HCT116 (cell line): ENCODE data around the gene RALB. TPM values are rescaled to one million over a fixed set of nuclear protein-coding genes. Genes with fewer than 3 reads are reported as not detected.

Source experiments
- ATAC-seq: fragments of 200-7000 bp; cut with Tn5 transposase; 2 replicates; pipeline ENCODE4 v1.9.1; 2020; ENCODE audit warnings: mild to moderate bottlenecking, moderate library complexity
- BruUV-seq: library from RNA; stranded (reverse); fragments of 400-500 nt; replicated peaks from 2 replicates; lab custom pipeline; 2021; lab: Mats Ljungman, UMichigan
- CTCF ChIA-PET: fragments of 300-600 bp; sonication (Branson Sonifier 250); formaldehyde crosslinking; loops from one replicate; lab custom pipeline; 2021; ENCODE audit warnings: antibody characterized with exemption; lab: Charles Lee
- POLR2A ChIA-PET: fragments of 300-600, 350-600 bp; sonication (Branson Sonifier 250); formaldehyde crosslinking; loops from one replicate; lab custom pipeline; 2021; ENCODE audit warnings: antibody characterized with exemption; lab: Charles Lee
- RAD21 ChIA-PET, 2 experiments: fragments of 300-600 bp; sonication (Branson Sonifier 250); formaldehyde crosslinking; loops; one replicate each; lab custom pipeline; 2023; ENCODE audit warnings: low total read pairs in 2 of 2; ENCODE audit not compliant: uncharacterized antibody in 2 of 2, unreplicated experiment in 2 of 2, low non-redundant PET in 1 of 2; lab: Charles Lee
- DNase-seq: peaks from one replicate; pipeline ENCODE4 v3.0.0-alpha.2; 2010; ENCODE audit warnings: low read depth, low spot score
- H2AFZ ChIP-seq: fragments of 200-600 bp; shearing (Covaris generic), sonication (generic); 2 replicates; pipeline ENCODE4 v1.6.1; 2017; ENCODE audit warnings: low read depth, mixed run types, mixed read lengths, antibody characterized with exemption, low read length; ENCODE audit not compliant: poor library complexity, severe bottlenecking
- H3K27ac ChIP-seq: 2 replicates; pipeline ENCODE4 v1.5.1; 2012; ENCODE audit warnings: low read depth, low read length
- H3K27me3 ChIP-seq: fragments of 200-600 bp; sonication (generic); 2 replicates; pipeline ENCODE4 v1.6.1; 2016; ENCODE audit warnings: mixed run types, low read length, mixed read lengths; ENCODE audit not compliant: insufficient read depth
- H3K36me3 ChIP-seq, 2 experiments: fragments of 200-500 bp in 1 of 2; fragments of 200-600 bp in 1 of 2; sonication (Bioruptor generic) in 1 of 2; sonication (generic) in 1 of 2; 2 replicates each; pipeline versions ENCODE4 v1.5.1 to v1.6.1; 2014 to 2016; ENCODE audit warnings: low read length in 2 of 2, inconsistent platforms in 1 of 2, mixed read lengths in 1 of 2, mixed run types in 1 of 2; ENCODE audit not compliant: insufficient read depth in 2 of 2, control insufficient read depth in 1 of 2
- H3K4me1 ChIP-seq, 2 experiments: fragments of 200-600 bp in 1 of 2; sonication (generic) in 1 of 2; 2 replicates each; pipeline versions ENCODE4 v1.5.1 to v1.6.1; 2012 to 2017; ENCODE audit warnings: low read length in 2 of 2, inconsistent platforms in 1 of 2, mild to moderate bottlenecking in 1 of 2, mixed read lengths in 1 of 2, mixed run types in 1 of 2, moderate library complexity in 1 of 2; ENCODE audit not compliant: insufficient read depth in 2 of 2, control insufficient read depth in 1 of 2
- H3K4me2 ChIP-seq: fragments of 200-600 bp; sonication (generic); 2 replicates; pipeline ENCODE4 v1.6.1; 2017; ENCODE audit warnings: mixed run types, low read length, mixed read lengths
- H3K4me3 ChIP-seq, 2 experiments: fragments of 200-600 bp in 1 of 2; sonication (generic) in 1 of 2; replicated peaks in 1 of 2; 2 replicates each; pipeline ENCODE4 v1.5.1; 2011 to 2016; ENCODE audit warnings: low read length in 2 of 2, control low read depth in 1 of 2, low read depth in 1 of 2, mild to moderate bottlenecking in 1 of 2, mixed read lengths in 1 of 2, mixed run types in 1 of 2
- H3K79me2 ChIP-seq: fragments of 200-600 bp; sonication (generic); 2 replicates; pipeline ENCODE4 v1.6.1; 2017; ENCODE audit warnings: mild to moderate bottlenecking, mixed run types, low read length, moderate library complexity, mixed read lengths; ENCODE audit not compliant: insufficient read depth
- H3K9ac ChIP-seq: fragments of 200-600 bp; sonication (generic); 2 replicates; pipeline ENCODE4 v1.6.1; 2016; ENCODE audit warnings: low read length, mixed read lengths
- H3K9me2 ChIP-seq: fragments of 200-600 bp; sonication (generic), shearing (Covaris generic); 2 replicates; pipeline ENCODE4 v1.6.1; 2017; ENCODE audit warnings: mixed run types, mild to moderate bottlenecking, moderate library complexity; ENCODE audit not compliant: insufficient read depth
- H3K9me3 ChIP-seq, 2 experiments: fragments of 200-500 bp in 1 of 2; fragments of 200-600 bp in 1 of 2; sonication (Bioruptor generic) in 1 of 2; sonication (generic) in 1 of 2; 2 replicates each; pipeline ENCODE4 v1.6.1; 2014 to 2017; ENCODE audit warnings: low read length in 2 of 2, mixed read lengths in 2 of 2, inconsistent platforms in 1 of 2, low read depth in 1 of 2, mild to moderate bottlenecking in 1 of 2, mixed run types in 1 of 2, moderate library complexity in 1 of 2; ENCODE audit not compliant: control insufficient read depth in 1 of 2, insufficient read depth in 1 of 2
- H4K20me1 ChIP-seq: fragments of 200-600 bp; sonication (generic), shearing (Covaris generic); 2 replicates; pipeline ENCODE4 v1.6.1; 2017; ENCODE audit warnings: mixed run types, mild to moderate bottlenecking, moderate library complexity; ENCODE audit not compliant: insufficient read depth
- ATF3 ChIP-seq: IDR thresholded peaks from 2 replicates; pipeline ENCODE4 v1.6.1; 2012
- CBX3 ChIP-seq: IDR thresholded peaks from 2 replicates; pipeline ENCODE4 v1.6.1; 2012; ENCODE audit warnings: low read depth
- CEBPB ChIP-seq: IDR thresholded peaks from 2 replicates; pipeline ENCODE4 v1.6.1; 2012; ENCODE audit warnings: low read depth
- CTCF ChIP-seq, 3 experiments: fragments of 200-600 bp in 1 of 3; sonication (generic) in 1 of 3; IDR thresholded peaks in 2 of 3; conservative IDR thresholded peaks in 1 of 3; 2 replicates each; pipeline ENCODE4 v1.5.1; 2012 to 2017; ENCODE audit warnings: low read depth in 2 of 3, low read length in 2 of 3, antibody characterized with exemption in 1 of 3, borderline replicate concordance in 1 of 3, control low read depth in 1 of 3, mild to moderate bottlenecking in 1 of 3, mixed read lengths in 1 of 3, mixed run types in 1 of 3, moderate library complexity in 1 of 3; ENCODE audit not compliant: insufficient read depth in 1 of 3
- EGR1 ChIP-seq: IDR thresholded peaks from 2 replicates; pipeline ENCODE4 v1.6.1; 2012; ENCODE audit warnings: low read depth
- EZH2 ChIP-seq: fragments of 200-600 bp; sonication (generic); IDR thresholded peaks from 2 replicates; pipeline ENCODE4 v1.6.1; 2017; ENCODE audit warnings: antibody characterized with exemption, mixed run types
- FOSL1 ChIP-seq: IDR thresholded peaks from 2 replicates; pipeline ENCODE4 v1.6.1; 2012; ENCODE audit warnings: low read depth
- JUND ChIP-seq: IDR thresholded peaks from 2 replicates; pipeline ENCODE4 v1.6.1; 2012
- MAX ChIP-seq: IDR thresholded peaks from 2 replicates; pipeline ENCODE4 v1.6.1; 2012
- RAD21 ChIP-seq: IDR thresholded peaks from 2 replicates; pipeline ENCODE4 v1.6.1; 2012; ENCODE audit warnings: low read depth, mild to moderate bottlenecking
- REST ChIP-seq: IDR thresholded peaks from 2 replicates; pipeline ENCODE4 v1.6.1; 2012; ENCODE audit warnings: low read depth
- SP1 ChIP-seq: IDR thresholded peaks from 2 replicates; pipeline ENCODE4 v1.6.1; 2012; ENCODE audit warnings: low read depth
- ZFX ChIP-seq: fragments of 450-650 bp; IDR thresholded peaks from 2 replicates; pipeline ENCODE4 v1.6.1; 2017
- intact Hi-C: fragments of 100-400 bp; cut with micrococcal nuclease; formaldehyde crosslinking; loops from 2 replicates; pipeline ENCODE4 v1.10.0; 2022
- total RNA-seq: library from RNA; stranded (reverse); gene quantifications from one replicate; pipeline ENCODE4 v1.2.1, GENCODE V29; 2021; ENCODE audit not compliant: unreplicated experiment

The RALB gene
- total RNA-seq, 1 experiment from 2014 or later: 42.8 TPM

GRCh38 chr2:120253021-120253882 lies 600 bp downstream of the RALB start:
- Histone ChIP-seq H3K9me2 (no peaks in the 10 kb centered on the region), H2AFZ (no peak overlapping the region), H3K27me3 (no peaks in the 10 kb centered on the region), H4K20me1 (no peaks in the 10 kb centered on the region), H3K79me2 (peaks cover 47% of the 10 kb centered on the region), H3K9me3 (no peaks in the 10 kb centered on the region), H3K4me1 (peaks cover 7 to 18% of the 10 kb centered on the region in 2 experiments; a peak in 3 of 4 replicates), H3K36me3 (no peaks in the 10 kb centered on the region), H3K4me3 (peak overlapping the region; percentile 78 to 83), H3K9ac (peak overlapping the region; percentile 73), H3K4me2 (peak overlapping the region; percentile 91), H3K27ac (peak overlapping the region; percentile 62)
- intact Hi-C loops: loop anchor here (5.0 kb wide), 1 partner anchor 59 kb away; no protein-coding TSS in a partner anchor
- TF ChIP-seq EGR1: peak; percentile 35
- 0 out of 2 replicates have a peak, but pooled peaks have one; percentile 17 for TF ChIP-seq RAD21
- peak; percentile 15 for TF ChIP-seq FOSL1
- TF ChIP-seq EZH2: no peak
- TF ChIP-seq ZFX: peak; percentile 38; the same call in 1 of the 2 replicates
- DNase-seq: no peak
- RAD21 ChIA-PET: interaction anchor here in 1 of 2 experiments (0.7 kb wide), 1 partner anchor 13 kb away, joined by 3 read pairs; no protein-coding TSS in a partner anchor
- POLR2A ChIA-PET: interaction anchor here (0.7 to 1.2 kb wide), 4 partner anchors 10 to 30 kb away, joined by 3 to 7 read pairs (median 4); partner anchors contain the start of gene TMEM185B
- CTCF ChIA-PET: interaction anchor here (0.9 to 1.3 kb wide), 4 partner anchors 13 to 78 kb away, joined by 3 to 5 read pairs (median 3); no protein-coding TSS in a partner anchor
- peak; percentile 74 for ATAC-seq
- BruUV-seq: no TSS peak

GRCh38 chr2:120254178-120254577 lies 1.5 kb downstream of the RALB start:
- H3K9me3 ChIP-seq: no peaks in the 10 kb centered on the region
- TF ChIP-seq FOSL1 (no peak), CEBPB (no peak), ZFX (no peak), MAX (no peak), CTCF (IDR thresholded peaks at IDR 0.05 in 2 of 3, conservative IDR thresholded peaks at IDR 0.05 in 1 of 3; ENCODE audit: borderline replicate concordance in 1 of 3, insufficient read depth in 1 of 3, low read depth in 2 of 3, low read length in 2 of 3) (no peak), JUND (no peak), REST (no peak), SP1 (no peak), ATF3 (no peak), CBX3 (no peak)

More at GRCh38 chr2:120254178-120254577, 1.5 kb downstream of the RALB start:
- H3K79me2 ChIP-seq: peaks cover 50% of the 10 kb centered on the region
- H3K4me2 ChIP-seq: peak overlapping the region; percentile 91
- no peak for ATAC-seq
- H3K27ac ChIP-seq: no peak overlapping the region
- no peaks in the 10 kb centered on the region for H3K27me3 ChIP-seq
- intact Hi-C loops: loop anchor here (5.0 kb wide), 1 partner anchor 58 kb away; no protein-coding TSS in a partner anchor
- no TSS peak for BruUV-seq
- H3K9me2 ChIP-seq: no peaks in the 10 kb centered on the region
- RAD21 ChIA-PET: no interaction called here
- H3K9ac ChIP-seq: peak overlapping the region; percentile 73
- POLR2A ChIA-PET: no interaction called here
- DNase-seq: no peak
- H3K4me1 ChIP-seq: peaks cover 7 to 18% of the 10 kb centered on the region in 2 experiments; a peak in 3 of 4 replicates
- no peaks in the 10 kb centered on the region for H4K20me1 ChIP-seq
- H2AFZ ChIP-seq: no peak overlapping the region
- CTCF ChIA-PET: no interaction called here
- no peaks in the 10 kb centered on the region for H3K36me3 ChIP-seq
- peak overlapping the region; percentile 78 to 83 for H3K4me3 ChIP-seq
